Epithelial cell of esophagus (primary cell): ENCODE measurements around the gene SKI.

Experiments used
- DNase-seq: peaks from one replicate; pipeline ENCODE4 v3.0.0; 2010; ENCODE audit warnings: low read depth
- H3K4me3 ChIP-seq: 2 replicates; pipeline ENCODE4 v1.5.1; 2011; ENCODE audit warnings: mild to moderate bottlenecking, low read length, control low read depth
- TF ChIP-seq, protein P1 (sequence below): IDR thresholded peaks from 2 replicates; pipeline ENCODE4 v1.5.1; 2011; ENCODE audit warnings: low read depth, mild to moderate bottlenecking, low read length, control low read depth, inconsistent platforms; ENCODE audit not compliant: insufficient read depth; ENCODE audit errors: missing control alignments

Gene SKI

DNA sequence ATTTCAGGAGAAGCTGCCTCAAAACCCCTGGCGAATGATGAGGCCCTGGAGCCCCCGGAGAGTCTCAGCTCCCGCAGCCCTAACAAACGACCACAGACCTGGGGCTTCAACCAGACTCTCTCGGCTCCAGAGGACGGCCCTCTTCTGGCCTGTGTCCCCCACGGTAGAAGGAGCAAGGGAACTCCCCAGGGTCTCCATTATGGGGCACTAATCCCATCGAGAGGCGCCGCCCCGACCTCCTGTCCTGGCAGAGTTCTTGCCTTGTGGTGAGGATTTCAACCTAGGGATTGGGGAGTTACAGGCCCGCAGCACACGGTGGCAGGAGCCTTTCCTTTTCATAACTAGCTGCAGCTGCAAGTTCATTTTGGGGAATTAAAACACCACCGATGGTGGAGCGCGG, 39.8 kb upstream of the SKI start:
- no peak overlapping the region for H3K4me3 ChIP-seq
- TF ChIP-seq, protein P1, sequence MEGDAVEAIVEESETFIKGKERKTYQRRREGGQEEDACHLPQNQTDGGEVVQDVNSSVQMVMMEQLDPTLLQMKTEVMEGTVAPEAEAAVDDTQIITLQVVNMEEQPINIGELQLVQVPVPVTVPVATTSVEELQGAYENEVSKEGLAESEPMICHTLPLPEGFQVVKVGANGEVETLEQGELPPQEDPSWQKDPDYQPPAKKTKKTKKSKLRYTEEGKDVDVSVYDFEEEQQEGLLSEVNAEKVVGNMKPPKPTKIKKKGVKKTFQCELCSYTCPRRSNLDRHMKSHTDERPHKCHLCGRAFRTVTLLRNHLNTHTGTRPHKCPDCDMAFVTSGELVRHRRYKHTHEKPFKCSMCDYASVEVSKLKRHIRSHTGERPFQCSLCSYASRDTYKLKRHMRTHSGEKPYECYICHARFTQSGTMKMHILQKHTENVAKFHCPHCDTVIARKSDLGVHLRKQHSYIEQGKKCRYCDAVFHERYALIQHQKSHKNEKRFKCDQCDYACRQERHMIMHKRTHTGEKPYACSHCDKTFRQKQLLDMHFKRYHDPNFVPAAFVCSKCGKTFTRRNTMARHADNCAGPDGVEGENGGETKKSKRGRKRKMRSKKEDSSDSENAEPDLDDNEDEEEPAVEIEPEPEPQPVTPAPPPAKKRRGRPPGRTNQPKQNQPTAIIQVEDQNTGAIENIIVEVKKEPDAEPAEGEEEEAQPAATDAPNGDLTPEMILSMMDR, result no peak
- DNase-seq, result no peak

DNA sequence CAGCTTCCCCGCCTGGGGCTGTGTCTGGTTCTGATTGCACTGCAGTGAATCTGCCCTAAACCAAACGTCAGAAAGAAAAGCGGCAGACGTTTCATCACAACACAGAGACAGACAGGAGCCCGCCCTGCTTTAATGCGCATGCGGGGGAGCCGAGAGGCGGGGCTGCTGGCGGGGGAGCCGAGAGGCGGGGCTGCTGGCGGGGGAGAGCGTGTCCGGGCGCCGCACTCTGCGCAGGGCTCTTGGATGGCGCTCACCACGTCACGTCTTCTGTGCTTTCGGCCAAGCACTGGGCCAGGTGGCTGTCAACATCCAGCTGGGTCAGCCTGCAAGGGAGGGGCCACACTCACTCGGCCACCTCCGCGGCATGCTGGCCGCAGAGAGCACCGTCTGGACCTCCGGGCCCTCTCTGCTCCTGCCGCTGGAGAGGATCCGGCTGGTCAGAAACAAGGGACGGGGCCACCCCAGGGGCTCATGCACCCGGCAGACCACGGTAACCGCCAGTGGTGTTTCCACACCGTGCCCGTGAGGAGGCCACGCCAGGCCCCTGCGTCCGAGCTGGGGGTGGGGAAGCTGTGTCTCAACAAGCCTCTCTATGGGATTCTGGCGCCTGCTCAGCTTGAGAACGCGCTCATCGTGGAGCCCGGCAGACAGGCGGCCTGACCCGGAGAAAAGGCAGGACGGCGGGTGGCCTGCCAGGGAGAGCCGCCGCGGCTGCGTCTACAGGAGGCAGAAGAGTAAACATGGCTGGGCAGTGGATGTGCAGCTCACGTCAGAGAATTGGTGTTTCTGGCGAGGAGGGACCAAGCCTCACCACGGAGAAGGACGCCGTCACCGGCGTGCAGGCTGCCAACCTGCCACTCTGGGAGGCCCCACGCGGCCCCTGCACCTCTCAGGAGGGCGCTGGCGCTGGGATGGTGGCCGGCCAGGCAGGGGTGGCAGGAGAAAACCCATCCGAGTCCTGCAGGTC, 38.4 kb upstream of the SKI start:
- TF ChIP-seq, protein P1, result no peak
- H3K4me3 ChIP-seq, result peak overlapping the region; percentile 61
- peak; percentile 98 for DNase-seq

DNA sequence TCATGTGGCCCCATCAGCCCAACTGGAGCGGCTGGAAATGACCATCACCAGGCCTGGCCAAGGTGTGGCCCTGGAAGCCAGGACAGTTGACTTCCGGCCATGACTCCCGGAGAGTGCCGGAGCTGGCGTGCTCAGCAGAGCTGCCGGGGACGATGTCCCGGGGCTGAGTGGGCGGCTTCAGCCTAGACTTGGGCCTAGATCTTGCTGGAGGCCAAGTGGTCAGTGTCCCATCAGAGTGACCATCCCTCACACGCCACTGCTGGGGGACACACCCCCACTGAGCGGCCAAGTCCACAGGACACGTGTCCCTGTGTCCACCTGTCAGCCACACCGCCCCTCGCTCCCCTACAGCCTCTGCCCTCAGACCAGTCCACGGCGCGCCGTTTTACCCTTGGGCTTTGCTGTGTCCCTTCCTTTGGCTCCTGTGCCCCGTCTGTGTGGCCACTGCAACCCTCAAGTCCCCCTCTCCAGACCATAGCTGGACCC, 37.6 kb upstream of the SKI start:
- peak overlapping the region; percentile 61 for H3K4me3 ChIP-seq
- no peak for DNase-seq
- TF ChIP-seq, protein P1, result no peak

GRCh38 chr1:2192031-2192995, 35.8 kb upstream of the SKI start:
- DNase-seq, result no peak
- TF ChIP-seq, protein P1, result no peak
- H3K4me3 ChIP-seq, result no peak overlapping the region

DNA sequence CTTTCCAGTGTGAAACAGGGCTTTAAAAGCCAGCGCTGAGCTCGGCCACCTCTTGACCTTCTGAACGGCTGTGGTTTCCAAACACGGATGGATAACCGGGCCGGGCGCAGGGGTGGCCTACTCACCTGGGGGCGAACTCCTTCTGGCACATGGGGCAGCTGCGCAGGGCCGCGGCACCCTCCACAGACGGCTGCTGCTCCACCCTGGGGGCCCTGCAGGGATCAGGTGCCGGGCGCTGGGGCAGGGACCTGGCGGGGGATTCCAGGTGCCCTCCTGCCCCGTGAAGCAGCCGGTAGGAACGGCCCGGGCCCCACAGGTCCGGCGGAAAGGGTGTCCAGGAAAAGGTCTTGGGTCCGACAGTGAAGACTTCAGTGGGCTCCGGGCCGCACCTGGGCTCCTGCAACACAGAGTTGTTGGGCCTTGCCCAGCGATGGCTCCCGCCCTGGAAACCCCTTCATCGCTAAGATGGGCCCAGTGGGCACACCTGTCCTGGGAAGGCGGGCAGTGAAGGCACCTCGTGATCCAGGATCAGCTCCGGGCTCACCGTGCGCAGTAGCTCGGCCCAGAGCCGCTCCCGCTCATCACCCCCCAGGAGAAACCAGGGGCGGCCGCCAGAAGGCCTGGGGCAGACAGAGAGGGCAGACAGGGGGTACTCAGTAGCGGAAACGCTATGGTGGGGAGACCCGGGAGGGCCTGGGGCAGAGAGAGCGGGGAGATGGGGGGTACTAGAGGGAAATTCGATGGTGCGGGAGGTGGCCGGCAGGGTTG, 34.4 kb upstream of the SKI start:
- DNase-seq, result no peak
- TF ChIP-seq, protein P1, result no peak
- H3K4me3 ChIP-seq, result peak overlapping the region; percentile 55

DNA sequence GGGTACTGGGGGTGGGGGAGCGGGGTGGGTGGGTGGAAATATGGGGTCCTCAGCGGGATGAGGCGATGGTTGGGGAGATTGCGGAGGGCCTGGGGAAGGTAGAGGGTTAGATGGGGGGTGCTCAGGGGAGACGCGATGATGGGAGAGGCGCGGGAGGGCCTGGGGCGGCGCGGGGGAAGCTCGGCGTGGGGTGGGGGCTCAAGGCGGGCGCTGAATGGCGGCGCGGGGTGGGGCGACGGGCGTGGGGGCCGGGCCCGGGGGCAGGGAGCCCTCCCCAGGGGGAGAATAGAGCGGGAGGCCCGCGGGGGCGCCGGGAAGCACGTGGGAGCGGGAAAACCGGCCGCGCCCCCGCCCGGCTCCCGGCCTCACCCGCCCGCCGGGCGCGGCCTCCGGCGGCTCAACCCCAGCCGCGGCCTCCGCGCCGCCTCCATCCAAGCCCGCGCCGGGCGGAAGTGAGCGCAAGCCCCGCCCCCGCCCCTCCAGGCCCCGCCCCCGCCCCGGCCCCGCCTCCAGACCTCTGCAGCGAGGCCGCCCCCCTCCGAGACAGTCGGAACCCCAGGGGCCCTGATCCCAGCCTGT, 33.7 kb upstream of the SKI start, which contains the start of gene FAAP20:
TSS of gene FAAP20 (minus strand) at position 454 of the 579 bp plus-strand sequence. CDS start at position 431, 23 bp downstream.
- peak; percentile 71 for DNase-seq
- TF ChIP-seq, protein P1, result no peak
- H3K4me3 ChIP-seq, result peak within 1 kb of the TSS; percentile 58
